Activated CD8-positive, alpha-beta T cell treated with anti-CD3 and anti-CD28 coated beads, Interleukin-2, amount 10 ng/mL, durations not matched to agents 7 days and 5 days (primary cell): ENCODE results near the gene ZMYND19. TPM values are rescaled to one million over a fixed set of nuclear protein-coding genes. Genes with fewer than 3 reads are reported as not detected.
A peak's percentile ranks its signal among the peaks of the same experiment; 100 is the strongest.
"Not testable (repeated sequence)": the region's sequence is repeated elsewhere in the genome, so short reads cannot be mapped to it uniquely, and the experiment has no call there.

Experiments
- ATAC-seq: fragments of 150-1000 bp; cut with Tn5 transposase; one replicate; pipeline ENCODE4 v1.10.0; 2021; ENCODE audit warnings: moderate library complexity
- CTCF ChIA-PET: fragments of 350-600 bp; sonication (Branson Sonifier 250); formaldehyde crosslinking; loops from one replicate; lab custom pipeline; 2021; ENCODE audit warnings: antibody characterized with exemption; lab: Charles Lee
- POLR2A ChIA-PET: fragments of 350-600 bp; sonication (Branson Sonifier 250); formaldehyde crosslinking; loops from one replicate; lab custom pipeline; 2021; ENCODE audit warnings: antibody characterized with exemption; lab: Charles Lee
- DNase-seq: peaks from one replicate; pipeline ENCODE4 v3.0.0-alpha.2; 2020
- H3K27ac Mint-ChIP-seq: one replicate; pipeline ENCODE4 v1.8.0; 2021; ENCODE audit warnings: mild to moderate bottlenecking, mixed read lengths
- H3K27me3 Mint-ChIP-seq: one replicate; pipeline ENCODE4 v1.8.0; 2021; ENCODE audit warnings: low read depth, mixed read lengths
- H3K36me3 Mint-ChIP-seq: one replicate; pipeline ENCODE4 v1.8.0; 2021; ENCODE audit warnings: low read depth, mixed read lengths
- H3K4me1 Mint-ChIP-seq: one replicate; pipeline ENCODE4 v1.8.0; 2021; ENCODE audit warnings: low read depth, mixed read lengths
- H3K4me3 Mint-ChIP-seq: one replicate; pipeline ENCODE4 v1.8.0; 2021; ENCODE audit warnings: mild to moderate bottlenecking, mixed read lengths
- H3K9me3 Mint-ChIP-seq: one replicate; pipeline ENCODE4 v1.8.0; 2022; ENCODE audit warnings: mixed read lengths; ENCODE audit not compliant: insufficient read depth
- total RNA-seq, 2 experiments: library from RNA; stranded (reverse); gene quantifications; one replicate each; pipeline ENCODE4 v1.2.3, GENCODE V29; 2021

ZMYND19 gene
- total RNA-seq, 2 experiments from 2014 or later = 35.4 to 38.3 TPM

DNA sequence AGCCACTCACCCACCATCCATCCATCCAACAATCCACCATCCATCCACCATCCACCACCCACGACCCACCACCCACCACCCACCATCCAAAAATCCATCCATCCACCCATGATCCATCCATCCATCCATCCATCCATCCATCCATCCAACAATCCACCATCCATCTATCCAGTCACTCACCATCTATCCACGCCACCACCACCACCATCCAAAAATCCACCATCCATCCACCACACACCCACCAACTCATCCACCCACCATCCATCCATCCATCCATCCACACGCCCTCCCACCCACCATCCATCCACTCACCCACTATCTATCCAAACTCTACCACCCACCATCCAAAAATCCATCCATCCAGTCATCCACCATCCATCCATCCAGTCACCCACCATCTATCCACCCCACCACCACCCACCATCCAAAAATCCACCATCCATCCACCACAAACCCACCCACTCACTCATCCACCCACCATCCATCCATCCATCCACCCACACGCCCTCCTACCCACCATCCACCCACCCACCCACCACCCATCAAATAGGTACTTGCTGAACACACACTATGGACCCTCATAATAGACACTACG, 20.6 kb downstream of the ZMYND19 start:
- no peak overlapping the region for H3K4me3 Mint-ChIP-seq
- ChIA-PET POLR2A (no interaction called here), CTCF (no interaction called here)
- DNase-seq = no peak
- H3K9me3 Mint-ChIP-seq = no peaks in the 10 kb centered on the region
- H3K4me1 Mint-ChIP-seq = peaks cover 8% of the 10 kb centered on the region
- H3K36me3 Mint-ChIP-seq = peaks cover 27% of the 10 kb centered on the region
- no peak for ATAC-seq
- H3K27me3 Mint-ChIP-seq = no peaks in the 10 kb centered on the region
- H3K27ac Mint-ChIP-seq = no peak overlapping the region

GRCh38 chr9:137568445-137568844, 21.9 kb downstream of the ZMYND19 start:
- Mint-ChIP-seq H3K4me1 (peaks cover 13% of the 10 kb centered on the region), H3K36me3 (peaks cover 28% of the 10 kb centered on the region)
- POLR2A ChIA-PET, H3K9me3 Mint-ChIP-seq, H3K4me3 Mint-ChIP-seq, DNase-seq, H3K27me3 Mint-ChIP-seq, H3K27ac Mint-ChIP-seq, CTCF ChIA-PET, ATAC-seq: not testable (repeated sequence)

GRCh38 chr9:137564817-137565411, 25.4 kb downstream of the ZMYND19 start:
- peaks cover 13% of the 10 kb centered on the region for H3K4me1 Mint-ChIP-seq
- POLR2A ChIA-PET = interaction anchor here (0.6 kb wide), 1 partner anchor 438 kb away, joined by 3 read pairs; no protein-coding TSS in a partner anchor
- CTCF ChIA-PET = no interaction called here
- no peaks in the 10 kb centered on the region for H3K9me3 Mint-ChIP-seq
- no peak overlapping the region for H3K4me3 Mint-ChIP-seq
- H3K27me3 Mint-ChIP-seq = no peaks in the 10 kb centered on the region
- H3K36me3 Mint-ChIP-seq = peaks cover 27% of the 10 kb centered on the region
- peak overlapping the region; percentile 7 for H3K27ac Mint-ChIP-seq
- DNase-seq = no peak
- no peak for ATAC-seq

DNA sequence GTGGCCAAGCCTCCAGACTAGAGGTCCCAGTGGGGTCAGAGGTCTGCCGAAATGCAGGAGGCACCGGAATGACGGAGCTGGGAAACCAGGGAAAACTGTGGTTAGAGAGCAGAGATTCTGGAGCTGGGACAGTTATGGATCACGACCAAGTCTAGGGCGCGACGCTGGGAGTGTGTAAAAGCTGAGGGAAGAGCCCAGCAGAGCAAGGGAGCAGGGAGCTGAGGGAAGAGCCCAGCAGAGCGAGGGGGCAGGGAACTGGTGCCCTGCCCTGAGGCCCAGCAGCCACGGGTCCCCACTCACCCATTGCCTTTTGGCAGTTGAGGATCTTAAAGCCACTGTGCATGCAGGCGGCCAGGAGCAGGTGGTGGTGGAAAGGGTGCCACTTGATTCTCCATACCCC, 26.2 kb downstream of the ZMYND19 start:
- ChIA-PET POLR2A (interaction anchor here (0.6 kb wide), 1 partner anchor 437 kb away, joined by 3 read pairs; no protein-coding TSS in a partner anchor), CTCF (no interaction called here)
- Mint-ChIP-seq H3K27me3 (no peaks in the 10 kb centered on the region), H3K36me3 (peaks cover 32% of the 10 kb centered on the region), H3K27ac (no peak overlapping the region), H3K4me3 (no peak overlapping the region), H3K9me3 (no peaks in the 10 kb centered on the region), H3K4me1 (peaks cover 13% of the 10 kb centered on the region)
- ATAC-seq (no peak), DNase-seq (no peak)

- Mint-ChIP-seq H3K4me1 (peaks cover 3% of the 10 kb centered on the region), H3K27me3 (no peaks in the 10 kb centered on the region), H3K4me3 (no peak overlapping the region), H3K36me3 (peaks cover 43% of the 10 kb centered on the region), H3K27ac (no peak overlapping the region), H3K9me3 (no peaks in the 10 kb centered on the region)
- CTCF ChIA-PET = interaction anchor here (1.2 kb wide), 1 partner anchor 32 kb away, joined by 3 read pairs; the partner anchor contains the start of gene ZMYND19
- POLR2A ChIA-PET = no interaction called here
- DNase-seq (no peak), ATAC-seq (no peak)
Measured at GRCh38 chr9:137558127-137558526, 32.2 kb downstream of the ZMYND19 start.

GRCh38 chr9:137556069-137556838, 34.1 kb downstream of the ZMYND19 start:
- no peak for ATAC-seq
- H3K27me3 Mint-ChIP-seq = no peaks in the 10 kb centered on the region
- ChIA-PET POLR2A (no interaction called here), CTCF (no interaction called here)
- DNase-seq = no peak
- H3K4me1 Mint-ChIP-seq = peaks cover 8% of the 10 kb centered on the region
- H3K9me3 Mint-ChIP-seq = no peaks in the 10 kb centered on the region
- peaks cover 40% of the 10 kb centered on the region for H3K36me3 Mint-ChIP-seq
- H3K27ac Mint-ChIP-seq = no peak overlapping the region
- H3K4me3 Mint-ChIP-seq = no peak overlapping the region

- peaks cover 37% of the 10 kb centered on the region for H3K36me3 Mint-ChIP-seq
- H3K4me1 Mint-ChIP-seq = peaks cover 10% of the 10 kb centered on the region
- ChIA-PET POLR2A (no interaction called here), CTCF (no interaction called here)
- DNase-seq = no peak
- no peaks in the 10 kb centered on the region for H3K9me3 Mint-ChIP-seq
- no peaks in the 10 kb centered on the region for H3K27me3 Mint-ChIP-seq
- no peak for ATAC-seq
- no peak overlapping the region for H3K4me3 Mint-ChIP-seq
- no peak overlapping the region for H3K27ac Mint-ChIP-seq
Measured at GRCh38 chr9:137555179-137555578, 35.1 kb downstream of the ZMYND19 start.

- Mint-ChIP-seq H3K27me3 (no peaks in the 10 kb centered on the region), H3K4me3 (no peak overlapping the region), H3K36me3 (peaks cover 31% of the 10 kb centered on the region), H3K9me3 (no peaks in the 10 kb centered on the region), H3K27ac (no peak overlapping the region), H3K4me1 (peaks cover 17% of the 10 kb centered on the region)
- POLR2A ChIA-PET = interaction anchor here (0.5 kb wide), 1 partner anchor 38 kb away, joined by 3 read pairs; no protein-coding TSS in a partner anchor
- CTCF ChIA-PET = interaction anchor here (0.6 kb wide), 1 partner anchor 25 kb away, joined by 3 read pairs; no protein-coding TSS in a partner anchor
- ATAC-seq = no peak
- no peak for DNase-seq
Measured at GRCh38 chr9:137554349-137554748, 36.0 kb downstream of the ZMYND19 start.

DNA sequence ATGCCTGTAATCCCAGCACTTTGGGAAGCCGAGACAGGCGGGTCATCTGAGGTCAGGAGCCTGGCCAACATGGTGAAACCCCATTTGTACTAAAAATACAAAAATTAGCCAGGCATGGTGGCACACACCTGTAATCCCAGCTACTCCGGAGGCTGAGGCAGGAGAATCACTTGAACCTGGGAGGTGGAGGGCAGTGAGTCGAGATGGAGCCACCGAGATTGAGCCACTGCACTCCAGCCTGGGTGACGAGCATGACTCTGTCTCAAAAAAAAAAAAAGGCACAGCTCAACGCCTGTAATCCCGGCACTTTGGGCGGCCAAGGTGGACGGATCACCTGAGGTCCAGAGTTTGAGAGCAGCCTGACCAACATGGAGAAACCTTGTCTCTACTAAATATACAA, 36.7 kb downstream of the ZMYND19 start:
- Mint-ChIP-seq H3K4me3 (peak overlapping the region; percentile 13), H3K4me1 (peaks cover 18% of the 10 kb centered on the region), H3K36me3 (peaks cover 31% of the 10 kb centered on the region)
- DNase-seq, H3K27me3 Mint-ChIP-seq, H3K9me3 Mint-ChIP-seq, ATAC-seq, H3K27ac Mint-ChIP-seq, CTCF ChIA-PET: not testable (repeated sequence)
- POLR2A ChIA-PET = interaction anchor here (0.5 to 1.2 kb wide), 2 partner anchors 22 to 39 kb away, joined by 3 to 5 read pairs; no protein-coding TSS in a partner anchor

- Mint-ChIP-seq H3K36me3 (peaks cover 29% of the 10 kb centered on the region), H3K4me1 (peaks cover 22% of the 10 kb centered on the region), H3K27me3 (no peaks in the 10 kb centered on the region), H3K27ac (peak overlapping the region; percentile 80), H3K9me3 (no peaks in the 10 kb centered on the region), H3K4me3 (peak overlapping the region; percentile 81)
- POLR2A ChIA-PET = interaction anchor here (0.9 to 1.5 kb wide), 5 partner anchors 11 to 311 kb away, joined by 3 to 7 read pairs (median 4); partner anchors contain the start of gene TUBB4B
- ATAC-seq (peak; percentile 21), DNase-seq (no peak)
- CTCF ChIA-PET = interaction anchor here (0.6 to 1.5 kb wide), 14 partner anchors 8 to 129 kb away, joined by 3 to 7 read pairs (median 4); partner anchors contain the start of genes EXD3 and NOXA1
Measured at GRCh38 chr9:137552022-137552768, 38.1 kb downstream of the ZMYND19 start.
